ENCODE data around the gene ANKS3. TPM values are rescaled to one million over a fixed set of nuclear protein-coding genes. Genes with fewer than 3 reads are reported as not detected.

Gene ANKS3
- total and polyA plus RNA-seq, 2 donors (not counting 3 experiments of a cell fraction or from before 2014, with no cell fraction given) = 13.9 to 24.0 TPM

GRCh38 chr16:4688674-4689045 is 45.4 kb downstream of the ANKS3 start:
- POLR2A ChIA-PET = no interaction called here

More at GRCh38 chr16:4688674-4689045, 45.4 kb downstream of the ANKS3 start:
- Histone ChIP-seq H3K4me1 (ENCODE audit: control insufficient read depth, extremely low read depth, insufficient read depth, low read length) (peaks cover 4% of the 10 kb centered on the region), H3K4me3 (replicated peaks in 1 of 3; ENCODE audit: insufficient read depth in 1 of 3, low read depth in 1 of 3, low read length in 3 of 3) (no peak overlapping the region), H3K9me3 (replicated peaks; ENCODE audit: control insufficient read depth, insufficient read depth, low read length) (no peaks in the 10 kb centered on the region), H4K20me1 (replicated peaks; ENCODE audit: control insufficient read depth, extremely low read depth, insufficient read depth, low read length) (no peaks in the 10 kb centered on the region), H3K9me1 (replicated peaks; ENCODE audit: control insufficient read depth, extremely low read depth, insufficient read depth, low read length) (no peaks in the 10 kb centered on the region), H2AFZ (ENCODE audit: low read depth, low read length) (no peak overlapping the region), H3K36me3 (ENCODE audit: control insufficient read depth in 2 of 2, extremely low read depth in 1 of 2, insufficient read depth in 2 of 2, low read length in 2 of 2) (peaks cover 4 to 40% of the 10 kb centered on the region in 2 experiments), H3K4me2 (ENCODE audit: insufficient read depth, low read length) (no peak overlapping the region), H3K9ac (replicated peaks; ENCODE audit: extremely low read depth, insufficient read depth, low read length) (no peak overlapping the region), H3K79me2 (ENCODE audit: control insufficient read depth, insufficient read depth, low read length) (no peaks in the 10 kb centered on the region), H3K27ac (ENCODE audit: insufficient read depth, low read depth, low read length) (no peak overlapping the region), H3K27me3 (ENCODE audit: control insufficient read depth in 2 of 2, insufficient read depth in 2 of 2, low read length in 2 of 2) (no peaks in the 10 kb centered on the region)
- BruUV-seq (replicated peaks) = no TSS peak
- FAIRE-seq (no peak), DNase-seq (ENCODE audit: low read depth, low spot score) (no peak)
- dilution Hi-C loops (cut with MboI; ENCODE audit: extremely low pct_ligation_motif_present, low sequenced_read_pairs) (no loop called here), intact Hi-C loops (cut with micrococcal nuclease) (no loop called here)
- CTCF ChIA-PET = no interaction called here
- TF ChIP-seq MYC (IDR thresholded peaks at IDR 0.05; ENCODE audit: low read depth, low read length) (no peak), FOS (IDR thresholded peaks at IDR 0.05; ENCODE audit: borderline replicate concordance, insufficient read depth, low read length) (no peak), EZH2 (IDR thresholded peaks at IDR 0.05; ENCODE audit: borderline replicate concordance, low read depth, low read length, severe bottlenecking) (no peak), MAX (IDR thresholded peaks at IDR 0.05; ENCODE audit: insufficient read depth, insufficient read length) (no peak), GATA2 (IDR thresholded peaks at IDR 0.05; ENCODE audit: insufficient read depth, insufficient read length, low read depth, low read length) (no peak), JUN (IDR thresholded peaks at IDR 0.05; ENCODE audit: borderline replicate concordance, insufficient read depth, insufficient read length, low read depth) (no peak), POLR2A (IDR thresholded peaks at IDR 0.05; ENCODE audit: low read depth, low read length) (no peak), POLR2AphosphoS5 (IDR thresholded peaks at IDR 0.05; ENCODE audit: insufficient read depth, low read depth, low read length) (no peak)
- TF ChIP-seq, protein P1, sequence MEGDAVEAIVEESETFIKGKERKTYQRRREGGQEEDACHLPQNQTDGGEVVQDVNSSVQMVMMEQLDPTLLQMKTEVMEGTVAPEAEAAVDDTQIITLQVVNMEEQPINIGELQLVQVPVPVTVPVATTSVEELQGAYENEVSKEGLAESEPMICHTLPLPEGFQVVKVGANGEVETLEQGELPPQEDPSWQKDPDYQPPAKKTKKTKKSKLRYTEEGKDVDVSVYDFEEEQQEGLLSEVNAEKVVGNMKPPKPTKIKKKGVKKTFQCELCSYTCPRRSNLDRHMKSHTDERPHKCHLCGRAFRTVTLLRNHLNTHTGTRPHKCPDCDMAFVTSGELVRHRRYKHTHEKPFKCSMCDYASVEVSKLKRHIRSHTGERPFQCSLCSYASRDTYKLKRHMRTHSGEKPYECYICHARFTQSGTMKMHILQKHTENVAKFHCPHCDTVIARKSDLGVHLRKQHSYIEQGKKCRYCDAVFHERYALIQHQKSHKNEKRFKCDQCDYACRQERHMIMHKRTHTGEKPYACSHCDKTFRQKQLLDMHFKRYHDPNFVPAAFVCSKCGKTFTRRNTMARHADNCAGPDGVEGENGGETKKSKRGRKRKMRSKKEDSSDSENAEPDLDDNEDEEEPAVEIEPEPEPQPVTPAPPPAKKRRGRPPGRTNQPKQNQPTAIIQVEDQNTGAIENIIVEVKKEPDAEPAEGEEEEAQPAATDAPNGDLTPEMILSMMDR (IDR thresholded peaks at IDR 0.05; ENCODE audit: extremely low read depth in 1 of 2, insufficient read depth in 1 of 2, low read depth in 1 of 2, low read length in 2 of 2) = no peak
